Pons (tissue), 1 donor: ENCODE results near the gene PROKR1.

ENCODE experiments used
- DNase-seq: peaks from one replicate; pipeline ENCODE4 v3.0.0-alpha.2; 2016; ENCODE audit warnings: low spot score

Gene PROKR1

GRCh38 chr2:68698567-68699377 is 55.4 kb downstream of the PROKR1 start:
- no peak for DNase-seq

GRCh38 chr2:68700560-68700959 is 57.2 kb downstream of the PROKR1 start:
- no peak for DNase-seq

GRCh38 chr2:68706637-68707036 is 63.3 kb downstream of the PROKR1 start:
- no peak for DNase-seq
